Activated CD8-positive, alpha-beta T cell treated with anti-CD3 and anti-CD28 coated beads for 36 hours (primary cell): Measurements from ENCODE around the gene FASN. TPM values are rescaled to one million over a fixed set of nuclear protein-coding genes. Genes with fewer than 3 reads are reported as not detected.

Source experiments
- ATAC-seq: fragments of 200-7000 bp; cut with Tn5 transposase; one replicate; pipeline ENCODE4 v1.10.0; 2021; ENCODE audit warnings: mild to moderate bottlenecking, moderate library complexity
- CTCF ChIA-PET: fragments of 350-600 bp; sonication (Branson Sonifier 250); formaldehyde crosslinking; loops from one replicate; lab custom pipeline; 2021; ENCODE audit warnings: antibody characterized with exemption; lab: Charles Lee
- POLR2A ChIA-PET: fragments of 350-600 bp; sonication (Branson Sonifier 250); formaldehyde crosslinking; loops from one replicate; lab custom pipeline; 2021; ENCODE audit warnings: antibody characterized with exemption; lab: Charles Lee
- DNase-seq: peaks from one replicate; pipeline ENCODE4 v3.0.0-alpha.2; 2020
- H3K27ac Mint-ChIP-seq: one replicate; pipeline ENCODE4 v1.8.0; 2021; ENCODE audit warnings: mild to moderate bottlenecking, mixed read lengths
- H3K27me3 Mint-ChIP-seq: one replicate; pipeline ENCODE4 v1.8.0; 2021; ENCODE audit warnings: mixed read lengths
- H3K36me3 Mint-ChIP-seq: one replicate; pipeline ENCODE4 v1.8.0; 2021; ENCODE audit warnings: low read depth, mixed read lengths
- H3K4me1 Mint-ChIP-seq: one replicate; pipeline ENCODE4 v1.8.0; 2021; ENCODE audit warnings: low read depth, mixed read lengths
- H3K4me3 Mint-ChIP-seq: one replicate; pipeline ENCODE4 v1.8.0; 2021; ENCODE audit warnings: mild to moderate bottlenecking, moderate library complexity, mixed read lengths
- H3K9me3 Mint-ChIP-seq: one replicate; pipeline ENCODE4 v1.8.0; 2021; ENCODE audit warnings: mixed read lengths
- CTCF ChIP-seq: fragments of 200-600 bp; IDR thresholded peaks from one replicate; pipeline ENCODE4 v1.8.0; 2022; ENCODE audit warnings: antibody characterized with exemption, mild to moderate bottlenecking
- intact Hi-C: fragments of 100-400 bp; cut with micrococcal nuclease; formaldehyde crosslinking; loops from one replicate; pipeline ENCODE4 v1.10.0; 2022
- total RNA-seq, 2 experiments: library from RNA; stranded (reverse); gene quantifications; one replicate each; pipeline ENCODE4 v1.2.3, GENCODE V29; 2021

Gene FASN
- total RNA-seq, 2 experiments from 2014 or later = 250 to 260 TPM

- POLR2A ChIA-PET = no interaction called here
- no peak overlapping the region for H3K4me3 Mint-ChIP-seq
- no peak for ATAC-seq
- H3K36me3 Mint-ChIP-seq = no peaks in the 10 kb centered on the region
- no peak for TF ChIP-seq CTCF
- peaks cover 12% of the 10 kb centered on the region for H3K4me1 Mint-ChIP-seq
- no peak for DNase-seq
- no peaks in the 10 kb centered on the region for H3K9me3 Mint-ChIP-seq
- H3K27ac Mint-ChIP-seq = no peak overlapping the region
- H3K27me3 Mint-ChIP-seq = no peaks in the 10 kb centered on the region
- CTCF ChIA-PET = no interaction called here
- intact Hi-C loops = no loop called here
Observed at GRCh38 chr17:82045936-82046484, 52.0 kb downstream of the FASN start.

- DNase-seq (no peak), ATAC-seq (no peak)
- CTCF ChIA-PET = interaction anchor here (1.8 kb wide), 1 partner anchor 15 kb away, joined by 6 read pairs; no protein-coding TSS in a partner anchor
- peaks cover 7% of the 10 kb centered on the region for H3K4me1 Mint-ChIP-seq
- no peak for TF ChIP-seq CTCF
- POLR2A ChIA-PET = interaction anchor here (1.8 kb wide), 1 partner anchor 16 kb away, joined by 4 read pairs; no protein-coding TSS in a partner anchor
- no peak overlapping the region for H3K27ac Mint-ChIP-seq
- no peak overlapping the region for H3K4me3 Mint-ChIP-seq
- no peaks in the 10 kb centered on the region for H3K27me3 Mint-ChIP-seq
- no peaks in the 10 kb centered on the region for H3K36me3 Mint-ChIP-seq
- no peaks in the 10 kb centered on the region for H3K9me3 Mint-ChIP-seq
- intact Hi-C loops = no loop called here
Observed at GRCh38 chr17:82043507-82043906, 54.5 kb downstream of the FASN start.

GRCh38 chr17:82042649-82043048 lies 55.4 kb downstream of the FASN start:
- Mint-ChIP-seq H3K4me1 (peaks cover 12% of the 10 kb centered on the region), H3K27me3 (no peaks in the 10 kb centered on the region), H3K36me3 (no peaks in the 10 kb centered on the region), H3K9me3 (no peaks in the 10 kb centered on the region), H3K4me3 (no peak overlapping the region), H3K27ac (no peak overlapping the region)
- ChIA-PET CTCF (interaction anchor here (1.8 kb wide), 1 partner anchor 14 kb away, joined by 6 read pairs; no protein-coding TSS in a partner anchor), POLR2A (interaction anchor here (1.8 kb wide), 1 partner anchor 17 kb away, joined by 4 read pairs; no protein-coding TSS in a partner anchor)
- no peak for DNase-seq
- no peak for TF ChIP-seq CTCF
- intact Hi-C loops = no loop called here
- ATAC-seq = no peak

GRCh38 chr17:82041144-82041814 lies 56.8 kb downstream of the FASN start:
- peaks cover 12% of the 10 kb centered on the region for H3K4me1 Mint-ChIP-seq
- no peak for TF ChIP-seq CTCF
- no peaks in the 10 kb centered on the region for H3K27me3 Mint-ChIP-seq
- H3K4me3 Mint-ChIP-seq = no peak overlapping the region
- intact Hi-C loops = no loop called here
- H3K9me3 Mint-ChIP-seq = no peaks in the 10 kb centered on the region
- CTCF ChIA-PET = interaction anchor here (1.1 to 1.6 kb wide), 2 partner anchors 11 to 12 kb away, joined by 3 to 4 read pairs; no protein-coding TSS in a partner anchor
- DNase-seq (no peak), ATAC-seq (no peak)
- no peaks in the 10 kb centered on the region for H3K36me3 Mint-ChIP-seq
- POLR2A ChIA-PET = interaction anchor here (1.3 kb wide), 1 partner anchor 24 kb away, joined by 4 read pairs; no protein-coding TSS in a partner anchor
- H3K27ac Mint-ChIP-seq = no peak overlapping the region
